GM18870 (cell line): Measurements from ENCODE around the gene ASIC2.
"Not testable (repeated sequence)": the region's sequence is repeated elsewhere in the genome, so short reads cannot be mapped to it uniquely, and the experiment has no call there.

Source experiments
- ATAC-seq: cut with Tn5 transposase; IDR thresholded peaks from one replicate; pipeline ENCODE4 v1.9.1; 2021; ENCODE audit warnings: moderate library complexity; ENCODE audit not compliant: unreplicated experiment

Gene ASIC2

GRCh38 chr17:32993977-32994376 lies 299.1 kb downstream of the ASIC2 start:
- ATAC-seq, result no peak

DNA sequence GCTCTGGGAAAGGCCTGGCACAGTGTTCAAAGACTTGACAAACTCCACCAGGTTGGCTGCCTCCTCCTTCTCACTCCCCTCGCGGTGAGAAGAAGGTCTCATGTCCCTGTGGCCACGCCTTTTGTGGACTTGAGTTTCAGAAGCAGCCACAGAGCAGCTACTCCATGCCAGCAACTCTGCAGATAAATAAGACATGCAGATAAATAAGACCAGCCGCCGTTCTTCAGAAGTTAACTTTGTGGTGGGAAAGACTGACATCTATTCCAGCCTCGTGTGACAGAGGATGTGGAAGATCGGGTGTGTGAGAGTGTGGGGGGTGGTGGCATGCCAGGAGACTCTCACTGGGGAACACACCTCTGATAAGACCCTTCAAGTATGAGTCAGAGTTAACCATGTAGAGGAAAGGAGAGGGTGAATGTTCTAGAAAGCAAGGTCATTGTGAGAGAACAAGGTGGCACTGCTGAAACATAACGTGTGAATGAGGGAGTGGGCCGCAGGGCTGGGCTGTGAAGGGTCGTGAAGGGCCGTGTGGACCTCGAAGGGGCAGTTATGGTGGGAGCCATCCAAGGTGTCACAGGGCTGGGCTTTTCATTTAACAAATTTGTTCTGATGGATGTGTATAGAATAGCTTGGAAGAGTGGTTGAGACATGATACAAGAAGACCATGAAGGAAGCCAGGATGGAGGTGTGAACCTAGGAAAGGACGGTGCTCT lies 300.6 kb downstream of the ASIC2 start:
- ATAC-seq, result no peak

GRCh38 chr17:32988481-32989101 lies 304.5 kb downstream of the ASIC2 start:
- no peak for ATAC-seq

DNA sequence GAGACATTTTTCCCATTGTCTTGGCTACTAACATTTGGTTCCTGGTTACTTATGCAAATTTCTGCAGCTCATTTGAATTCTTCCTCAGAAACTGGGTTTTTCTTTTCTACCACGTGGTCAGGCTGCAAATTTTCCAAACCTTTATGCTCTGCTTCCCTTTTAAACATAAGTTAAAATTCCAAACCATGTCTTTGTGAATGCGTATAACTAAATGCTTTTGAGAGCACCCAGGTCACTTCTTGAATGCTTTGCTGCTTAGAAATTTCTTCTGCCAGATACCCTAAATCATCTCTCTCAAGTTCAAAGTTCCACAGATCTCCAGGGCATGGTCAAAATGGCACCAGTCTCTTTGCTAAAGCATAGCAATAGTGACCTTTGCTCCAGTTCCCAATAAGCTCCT lies 305.2 kb downstream of the ASIC2 start:
- not testable (repeated sequence) for ATAC-seq

DNA sequence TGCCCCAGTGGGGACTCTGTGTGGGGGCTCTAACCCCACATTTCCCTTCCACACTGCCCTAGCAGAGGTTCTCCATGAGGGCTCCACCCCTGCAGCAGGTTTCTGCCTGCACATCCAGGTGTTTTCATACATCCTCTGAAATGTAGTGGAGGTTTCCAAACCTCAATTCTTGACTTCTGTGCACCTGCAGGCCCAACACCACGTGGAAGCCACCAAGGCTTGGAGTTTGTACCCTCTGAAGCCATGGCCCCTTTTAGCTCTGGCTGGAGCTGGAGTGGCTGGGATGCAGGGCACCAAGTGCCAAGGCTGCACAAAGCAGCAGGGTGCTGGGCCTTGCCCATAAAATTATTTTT lies 305.7 kb downstream of the ASIC2 start:
- ATAC-seq, result not testable (repeated sequence)

DNA sequence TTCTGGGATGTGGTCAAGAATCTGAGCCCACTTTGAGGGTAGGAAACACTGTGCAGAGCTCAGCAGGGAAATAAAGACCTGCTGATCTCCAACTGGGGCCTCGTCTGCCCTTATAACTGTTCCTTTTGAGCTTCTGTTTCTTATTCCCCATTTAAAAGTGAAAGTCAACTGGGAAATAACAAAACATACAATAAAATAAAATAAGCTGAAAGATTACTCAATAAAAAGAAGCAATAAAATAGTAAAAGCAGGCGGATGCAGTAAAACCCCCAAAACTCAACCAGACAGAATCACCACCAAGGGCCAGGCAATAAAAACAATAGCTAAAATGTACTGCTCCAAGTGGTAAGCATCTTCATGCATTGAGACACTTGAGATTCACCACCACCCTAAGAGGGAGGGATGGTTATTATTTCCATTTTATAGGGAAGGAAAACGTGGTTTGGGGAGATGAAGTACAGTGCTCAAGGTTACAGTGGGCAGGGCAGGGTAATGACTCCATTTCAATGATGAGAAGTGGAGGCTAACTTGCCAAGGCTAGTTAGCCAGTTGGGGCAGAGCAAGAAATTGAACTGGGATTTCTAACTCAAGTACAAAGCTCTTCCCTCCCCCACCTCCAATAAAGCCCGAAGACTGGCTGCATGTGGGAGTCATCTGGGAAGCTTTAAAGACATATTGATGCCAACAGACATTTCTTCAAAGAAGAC lies 307.9 kb downstream of the ASIC2 start:
- no peak for ATAC-seq

DNA sequence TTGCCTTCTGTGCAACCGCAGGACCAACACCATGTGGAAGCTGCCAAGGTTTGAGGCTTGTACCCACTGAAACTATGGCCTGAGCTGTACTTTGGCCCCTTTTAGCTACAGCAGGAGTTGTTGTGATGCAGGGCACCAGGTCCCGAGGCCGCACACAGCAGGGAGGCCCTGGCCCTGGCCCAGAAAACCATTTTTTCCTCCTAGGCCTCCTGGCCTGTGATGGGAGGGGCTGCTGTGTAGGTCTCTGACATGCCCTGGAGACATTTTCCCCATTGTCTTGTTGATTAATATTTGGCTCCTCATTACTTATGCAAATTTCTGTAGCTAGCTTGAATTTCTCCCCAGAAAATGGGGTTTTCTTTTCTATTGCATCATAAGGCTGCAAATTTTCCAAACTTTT lies 311.5 kb downstream of the ASIC2 start:
- ATAC-seq, result not testable (repeated sequence)

DNA sequence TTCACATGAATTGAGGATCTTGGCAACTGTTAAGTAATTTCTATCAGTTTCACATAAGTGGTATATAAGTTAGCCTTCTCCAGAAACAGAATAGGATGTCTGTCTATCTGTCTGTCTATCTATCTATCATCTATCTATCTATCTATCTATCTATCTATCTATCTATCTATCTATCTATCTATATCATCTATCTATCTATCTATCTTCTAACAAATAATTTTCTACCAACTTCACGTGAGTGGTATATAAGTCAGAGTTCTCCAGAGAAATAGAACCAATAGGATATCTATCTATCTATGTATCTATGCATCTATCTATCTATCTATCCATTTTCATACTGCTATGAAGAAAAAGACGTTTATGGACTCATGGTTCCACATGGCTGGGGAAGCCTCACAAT lies 312.9 kb downstream of the ASIC2 start:
- no peak for ATAC-seq

DNA sequence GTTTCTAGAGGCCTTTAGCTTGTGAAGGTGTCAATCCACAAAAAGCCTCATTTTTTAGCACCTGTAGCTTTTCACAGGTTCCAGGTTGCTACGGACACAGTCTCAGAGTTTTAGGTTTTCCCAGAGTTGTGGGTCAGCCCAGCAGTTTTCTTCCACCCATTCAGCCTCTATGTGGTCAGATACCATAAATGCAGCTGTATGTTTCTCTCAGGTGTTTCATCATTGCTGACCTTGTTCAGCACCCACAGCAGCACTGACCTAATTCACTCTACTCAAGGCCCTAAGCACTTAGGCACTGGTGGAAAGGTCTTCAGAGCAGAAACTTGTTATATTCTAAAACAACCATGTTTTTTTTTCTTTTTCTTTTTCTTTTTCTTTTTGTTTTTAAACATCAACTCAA lies 316.5 kb downstream of the ASIC2 start:
- ATAC-seq, result no peak

GRCh38 chr17:32976131-32976530 lies 317.0 kb downstream of the ASIC2 start:
- no peak for ATAC-seq

DNA sequence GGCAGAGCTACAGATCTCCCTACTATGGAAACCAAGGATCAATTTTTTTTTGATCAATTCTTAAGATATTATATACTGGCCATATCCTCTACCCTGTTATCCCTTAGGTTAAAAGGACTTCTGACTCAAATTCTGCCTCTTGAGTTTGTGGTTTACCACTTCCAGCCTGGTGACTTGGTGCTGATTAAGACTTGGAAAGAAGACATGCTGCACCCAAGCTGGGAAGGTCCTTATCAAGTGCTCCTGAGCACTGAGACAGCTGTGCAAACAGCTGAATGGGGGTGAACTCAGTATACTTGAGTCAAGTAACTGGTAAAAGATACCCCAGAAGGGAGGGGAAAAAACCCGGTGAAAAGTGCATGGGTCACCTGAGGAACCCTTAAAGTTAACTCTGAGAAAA lies 321.9 kb downstream of the ASIC2 start:
- no peak for ATAC-seq

DNA sequence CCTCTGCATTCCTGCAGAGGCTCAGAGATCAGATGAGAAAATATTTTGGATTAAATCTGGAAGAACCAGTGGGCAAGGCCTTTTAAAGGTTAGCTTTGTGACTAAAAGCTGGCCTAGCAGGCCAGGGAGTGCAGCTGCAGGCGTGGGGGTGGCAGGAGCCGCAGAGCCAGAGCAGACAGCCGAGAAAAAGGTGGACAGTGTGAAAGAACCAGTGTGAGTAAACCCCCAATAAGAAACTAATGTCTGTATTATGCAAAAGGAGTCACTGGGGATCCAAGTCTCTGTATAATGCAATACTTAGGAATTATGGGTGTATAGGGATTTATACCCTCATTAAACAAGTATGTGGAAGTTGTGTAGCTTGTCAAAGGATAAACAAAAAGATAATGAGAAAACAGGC lies 322.8 kb downstream of the ASIC2 start:
- ATAC-seq, result no peak

DNA sequence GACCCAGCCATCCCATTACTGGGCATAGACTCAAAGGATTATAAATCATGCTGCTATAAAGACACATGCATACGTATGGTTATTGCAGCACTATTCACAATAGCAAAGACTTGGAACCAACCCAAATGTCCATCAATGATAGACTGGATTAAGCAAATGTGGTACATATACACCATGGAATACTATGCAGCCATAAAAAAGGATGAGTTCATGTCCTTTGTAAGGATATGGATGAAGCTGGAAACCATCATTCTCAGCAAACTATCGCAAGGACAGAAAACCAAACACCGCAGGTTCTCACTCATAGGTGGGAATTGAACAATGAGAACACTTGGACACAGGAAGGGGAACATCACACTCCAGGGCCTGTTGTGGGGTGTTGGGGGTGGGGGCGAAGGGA lies 323.9 kb downstream of the ASIC2 start:
- not testable (repeated sequence) for ATAC-seq

DNA sequence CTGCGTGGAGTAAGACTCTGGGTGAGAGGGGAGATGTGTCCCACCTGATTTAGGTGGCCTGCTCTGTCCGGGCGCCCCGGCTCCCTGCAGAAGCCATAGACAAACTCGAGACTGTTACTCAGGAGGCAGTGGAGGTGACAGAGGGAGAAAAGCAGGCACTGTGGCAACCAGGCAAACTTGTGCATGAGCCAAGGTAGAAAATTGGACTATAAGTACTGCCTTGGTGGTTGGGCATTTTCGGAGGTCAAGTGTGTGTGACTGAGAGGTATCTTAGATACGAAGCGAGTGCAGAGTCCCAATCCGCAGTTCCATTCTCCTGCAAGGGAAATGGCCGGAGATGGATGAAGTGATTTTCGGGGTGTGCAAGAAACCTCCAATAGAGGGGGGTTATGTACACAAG lies 328.6 kb downstream of the ASIC2 start:
- no peak for ATAC-seq
